Fibroblast of upper back skin (primary cell): ENCODE measurements around the gene KCNIP3.

Source experiments
- DNase-seq: peaks from one replicate; pipeline ENCODE4 v3.0.0-alpha.2; 2013

Gene KCNIP3

GRCh38 chr2:95297639-95298395, 670 bp downstream of the KCNIP3 start:
- no peak for DNase-seq

GRCh38 chr2:95298486-95299111, 1.5 kb downstream of the KCNIP3 start:
- DNase-seq, result no peak

GRCh38 chr2:95299961-95300360, 2.8 kb downstream of the KCNIP3 start:
- DNase-seq, result no peak

GRCh38 chr2:95300450-95300849, 3.3 kb downstream of the KCNIP3 start:
- no peak for DNase-seq

- DNase-seq, result no peak
Measured at GRCh38 chr2:95301186-95301585, 4.0 kb downstream of the KCNIP3 start.

GRCh38 chr2:95301876-95302641, 4.9 kb downstream of the KCNIP3 start:
- DNase-seq, result no peak

- no peak for DNase-seq
Measured at GRCh38 chr2:95303191-95303919, 6.2 kb downstream of the KCNIP3 start.

- no peak for DNase-seq
Measured at GRCh38 chr2:95305380-95306061, 8.4 kb downstream of the KCNIP3 start.

- DNase-seq, result no peak
Measured at GRCh38 chr2:95306336-95306895, 9.3 kb downstream of the KCNIP3 start.

GRCh38 chr2:95307036-95307435, 9.9 kb downstream of the KCNIP3 start:
- no peak for DNase-seq

GRCh38 chr2:95307878-95308277, 10.7 kb downstream of the KCNIP3 start:
- no peak for DNase-seq

- no peak for DNase-seq
Measured at GRCh38 chr2:95308426-95308990, 11.4 kb downstream of the KCNIP3 start.

- no peak for DNase-seq
Measured at GRCh38 chr2:95309599-95309998, 12.5 kb downstream of the KCNIP3 start.

GRCh38 chr2:95310216-95310615, 13.1 kb downstream of the KCNIP3 start:
- DNase-seq, result no peak

- DNase-seq, result no peak
Measured at GRCh38 chr2:95310651-95311050, 13.5 kb downstream of the KCNIP3 start.

- DNase-seq, result no peak
Measured at GRCh38 chr2:95311815-95312542, 14.8 kb downstream of the KCNIP3 start.

GRCh38 chr2:95312543-95313201, 15.5 kb downstream of the KCNIP3 start:
- DNase-seq, result no peak

GRCh38 chr2:95313296-95314131, 16.4 kb downstream of the KCNIP3 start:
- no peak for DNase-seq

- DNase-seq, result no peak
Measured at GRCh38 chr2:95314598-95314963, 17.4 kb downstream of the KCNIP3 start.
